Endothelial cell (in vitro differentiated cells): Measurements from ENCODE around the gene KCNK10. TPM values are rescaled to one million over a fixed set of nuclear protein-coding genes. Genes with fewer than 3 reads are reported as not detected.
"Not testable (repeated sequence)": the region's sequence is repeated elsewhere in the genome, so short reads cannot be mapped to it uniquely, and the experiment has no call there.

Experiments used
- DNase-seq: peaks from one replicate; pipeline ENCODE4 v3.0.0; 2021; ENCODE audit warnings: low spot score
- H3K27ac Mint-ChIP-seq: one replicate; pipeline ENCODE4 v1.8.0; 2021; ENCODE audit warnings: mixed read lengths, inconsistent platforms; ENCODE audit not compliant: unreplicated experiment
- H3K27me3 Mint-ChIP-seq: one replicate; pipeline ENCODE4 v1.8.0; 2021; ENCODE audit warnings: mild to moderate bottlenecking, moderate library complexity, mixed read lengths, inconsistent platforms; ENCODE audit not compliant: unreplicated experiment
- H3K36me3 Mint-ChIP-seq: one replicate; pipeline ENCODE4 v1.8.0; 2021; ENCODE audit warnings: mild to moderate bottlenecking, low read depth, mixed read lengths, inconsistent platforms; ENCODE audit not compliant: unreplicated experiment
- H3K4me1 Mint-ChIP-seq: one replicate; pipeline ENCODE4 v1.8.0; 2021; ENCODE audit warnings: mild to moderate bottlenecking, mixed read lengths, inconsistent platforms; ENCODE audit not compliant: unreplicated experiment
- H3K4me3 Mint-ChIP-seq: one replicate; pipeline ENCODE4 v1.8.0; 2021; ENCODE audit warnings: mild to moderate bottlenecking, mixed read lengths, inconsistent platforms; ENCODE audit not compliant: unreplicated experiment
- H3K9me3 Mint-ChIP-seq: one replicate; pipeline ENCODE4 v1.8.0; 2021; ENCODE audit warnings: mixed read lengths, inconsistent platforms; ENCODE audit not compliant: unreplicated experiment
- CTCF ChIP-seq: fragments of 200-600 bp; sonication (generic); IDR thresholded peaks from one replicate; pipeline ENCODE4 v1.5.0; 2021; ENCODE audit warnings: antibody characterized with exemption; ENCODE audit not compliant: unreplicated experiment
- total RNA-seq: library from RNA; stranded (reverse); fragmentation: NEBNext Ultra II Directional; extraction: Animal tissue kit (Norgen Biotek cat#: 25700); gene quantifications from one replicate; pipeline ENCODE4 v1.2.1, GENCODE V29; 2021; ENCODE audit not compliant: unreplicated experiment

KCNK10 gene
- total RNA-seq, 1 donor from 2014 or later, result 2.3 TPM

- H3K27me3 Mint-ChIP-seq, result peaks cover 8% of the 10 kb centered on the region
- H3K4me3 Mint-ChIP-seq, result no peak overlapping the region
- H3K27ac Mint-ChIP-seq, result no peak overlapping the region
- TF ChIP-seq CTCF, result no peak
- peaks cover 3% of the 10 kb centered on the region for H3K4me1 Mint-ChIP-seq
- H3K36me3 Mint-ChIP-seq, result no peaks in the 10 kb centered on the region
- DNase-seq, result no peak
- no peaks in the 10 kb centered on the region for H3K9me3 Mint-ChIP-seq
Measured at GRCh38 chr14:88266474-88266873, 56.6 kb downstream of the KCNK10 start.

GRCh38 chr14:88264116-88264515, 59.0 kb downstream of the KCNK10 start:
- Mint-ChIP-seq H3K4me3 (no peak overlapping the region), H3K27me3 (peaks cover 10% of the 10 kb centered on the region), H3K36me3 (no peaks in the 10 kb centered on the region), H3K9me3 (no peaks in the 10 kb centered on the region), H3K4me1 (peaks cover 3% of the 10 kb centered on the region), H3K27ac (no peak overlapping the region)
- DNase-seq, result no peak
- TF ChIP-seq CTCF, result no peak

GRCh38 chr14:88261302-88261701, 61.8 kb downstream of the KCNK10 start:
- H3K4me1 Mint-ChIP-seq, H3K36me3 Mint-ChIP-seq, H3K9me3 Mint-ChIP-seq, H3K4me3 Mint-ChIP-seq, H3K27me3 Mint-ChIP-seq, DNase-seq, H3K27ac Mint-ChIP-seq: not testable (repeated sequence)

GRCh38 chr14:88258021-88258420, 65.0 kb downstream of the KCNK10 start:
- Mint-ChIP-seq H3K9me3 (no peaks in the 10 kb centered on the region), H3K4me1 (peaks cover 6% of the 10 kb centered on the region), H3K27ac (no peak overlapping the region), H3K36me3 (no peaks in the 10 kb centered on the region), H3K4me3 (no peak overlapping the region), H3K27me3 (peaks cover 6% of the 10 kb centered on the region)
- no peak for DNase-seq
- no peak for TF ChIP-seq CTCF

GRCh38 chr14:88256997-88257950, 65.8 kb downstream of the KCNK10 start:
- Mint-ChIP-seq H3K4me3 (no peak overlapping the region), H3K9me3 (no peaks in the 10 kb centered on the region), H3K36me3 (no peaks in the 10 kb centered on the region), H3K27me3 (peaks cover 2% of the 10 kb centered on the region), H3K4me1 (peaks cover 6% of the 10 kb centered on the region), H3K27ac (no peak overlapping the region)
- TF ChIP-seq CTCF, result no peak
- no peak for DNase-seq
